Measurements from ENCODE around the gene TRIM24.

Gene TRIM24

DNA sequence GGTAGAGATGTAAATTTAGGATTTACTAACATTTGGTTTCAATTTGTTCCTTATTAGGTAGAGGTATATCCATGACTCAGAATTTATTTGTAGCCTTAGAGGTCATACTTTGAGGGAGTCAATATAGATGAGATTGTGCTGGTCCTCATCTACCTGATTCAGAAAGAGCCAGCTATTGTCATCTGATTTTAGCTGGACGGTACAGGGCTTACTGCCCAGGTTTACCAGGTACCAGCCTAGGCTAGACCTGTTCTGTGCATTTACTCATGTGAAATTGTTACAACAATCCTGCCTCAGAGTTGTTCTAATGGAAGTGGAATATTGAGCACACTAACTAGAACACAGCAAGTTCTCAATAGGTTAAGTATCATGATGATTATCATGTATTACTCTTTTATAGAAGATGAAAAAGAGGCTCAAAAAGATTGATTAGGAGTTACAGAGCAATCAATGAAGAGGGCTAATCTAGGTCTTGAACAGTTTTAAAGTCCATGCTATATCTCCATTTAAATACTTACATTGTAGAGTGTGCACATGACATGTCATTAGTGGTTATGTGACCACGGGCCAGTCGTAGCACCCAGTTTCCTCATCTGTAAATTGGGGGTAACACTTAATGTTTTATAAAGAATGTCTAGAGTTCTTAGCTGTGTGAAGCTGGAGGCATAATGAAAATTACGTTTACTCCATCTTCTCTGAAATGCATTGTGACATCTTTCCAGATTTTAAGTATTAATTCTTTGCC, 42.1 kb downstream of the TRIM24 start:
- H3K27me3 ChIP-seq (ENCODE audit: control insufficient read depth in 1 of 2, insufficient read depth in 2 of 2, low read length in 2 of 2): no peaks in the 10 kb centered on the region
- no peak overlapping the region for H3K27ac ChIP-seq (ENCODE audit: low read depth, low read length)
- no peaks in the 10 kb centered on the region for H3K36me3 ChIP-seq (ENCODE audit: insufficient read depth, low read length)
- no peaks in the 10 kb centered on the region for H3K4me1 ChIP-seq (ENCODE audit: insufficient read depth, low read length)
- no peak overlapping the region for H3K4me3 ChIP-seq (ENCODE audit: low read depth in 1 of 2, low read length in 2 of 2)
- no peak overlapping the region for H3K9ac ChIP-seq (ENCODE audit: low read length)
- no peaks in the 10 kb centered on the region for H3K9me3 ChIP-seq (ENCODE audit: low read length)

- H3K36me3 ChIP-seq (ENCODE audit: insufficient read depth, low read length): no peaks in the 10 kb centered on the region
- H3K27me3 ChIP-seq (ENCODE audit: control insufficient read depth in 1 of 2, insufficient read depth in 2 of 2, low read length in 2 of 2): no peaks in the 10 kb centered on the region
- no peak overlapping the region for H3K4me3 ChIP-seq (ENCODE audit: low read depth in 1 of 2, low read length in 2 of 2)
- H3K9ac ChIP-seq (ENCODE audit: low read length): no peak overlapping the region
- H3K27ac ChIP-seq (ENCODE audit: low read depth, low read length): no peak overlapping the region
- H3K9me3 ChIP-seq (ENCODE audit: low read length): no peaks in the 10 kb centered on the region
- no peaks in the 10 kb centered on the region for H3K4me1 ChIP-seq (ENCODE audit: insufficient read depth, low read length)
Observed at GRCh38 chr7:138505361-138505873, 45.4 kb downstream of the TRIM24 start.

GRCh38 chr7:138506764-138507163, 46.7 kb downstream of the TRIM24 start:
- Histone ChIP-seq H3K36me3 (ENCODE audit: insufficient read depth, low read length) (no peaks in the 10 kb centered on the region), H3K27ac (ENCODE audit: low read depth, low read length) (no peak overlapping the region), H3K9ac (ENCODE audit: low read length) (no peak overlapping the region), H3K27me3 (ENCODE audit: control insufficient read depth in 1 of 2, insufficient read depth in 2 of 2, low read length in 2 of 2) (no peaks in the 10 kb centered on the region), H3K9me3 (ENCODE audit: low read length) (no peaks in the 10 kb centered on the region), H3K4me1 (ENCODE audit: insufficient read depth, low read length) (no peaks in the 10 kb centered on the region), H3K4me3 (ENCODE audit: low read depth in 1 of 2, low read length in 2 of 2) (no peak overlapping the region)

DNA sequence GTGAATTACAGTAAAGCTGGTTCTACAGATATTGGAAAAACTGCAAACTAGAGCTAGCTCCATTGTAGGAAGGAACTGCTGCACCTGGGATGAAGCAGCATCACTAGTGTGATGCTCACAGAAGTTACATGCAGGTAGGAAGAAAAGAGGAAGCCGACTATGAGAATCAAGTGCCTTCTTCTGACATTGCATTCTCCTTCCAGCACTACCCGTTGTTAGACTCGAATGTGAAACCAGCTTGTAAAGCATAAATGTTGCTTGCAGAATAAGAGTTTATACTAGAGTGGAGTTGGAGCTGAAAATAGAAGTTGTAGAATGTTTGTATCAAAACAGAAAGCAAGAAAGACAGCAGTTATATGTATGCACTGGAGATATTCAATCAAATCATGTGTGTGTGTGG, 49.9 kb downstream of the TRIM24 start:
- Histone ChIP-seq H3K27ac (ENCODE audit: low read depth, low read length) (no peak overlapping the region), H3K9ac (ENCODE audit: low read length) (no peak overlapping the region), H3K36me3 (ENCODE audit: insufficient read depth, low read length) (no peaks in the 10 kb centered on the region), H3K4me3 (ENCODE audit: low read depth in 1 of 2, low read length in 2 of 2) (no peak overlapping the region), H3K4me1 (ENCODE audit: insufficient read depth, low read length) (no peaks in the 10 kb centered on the region), H3K27me3 (ENCODE audit: control insufficient read depth in 1 of 2, insufficient read depth in 2 of 2, low read length in 2 of 2) (no peaks in the 10 kb centered on the region), H3K9me3 (ENCODE audit: low read length) (no peaks in the 10 kb centered on the region)

DNA sequence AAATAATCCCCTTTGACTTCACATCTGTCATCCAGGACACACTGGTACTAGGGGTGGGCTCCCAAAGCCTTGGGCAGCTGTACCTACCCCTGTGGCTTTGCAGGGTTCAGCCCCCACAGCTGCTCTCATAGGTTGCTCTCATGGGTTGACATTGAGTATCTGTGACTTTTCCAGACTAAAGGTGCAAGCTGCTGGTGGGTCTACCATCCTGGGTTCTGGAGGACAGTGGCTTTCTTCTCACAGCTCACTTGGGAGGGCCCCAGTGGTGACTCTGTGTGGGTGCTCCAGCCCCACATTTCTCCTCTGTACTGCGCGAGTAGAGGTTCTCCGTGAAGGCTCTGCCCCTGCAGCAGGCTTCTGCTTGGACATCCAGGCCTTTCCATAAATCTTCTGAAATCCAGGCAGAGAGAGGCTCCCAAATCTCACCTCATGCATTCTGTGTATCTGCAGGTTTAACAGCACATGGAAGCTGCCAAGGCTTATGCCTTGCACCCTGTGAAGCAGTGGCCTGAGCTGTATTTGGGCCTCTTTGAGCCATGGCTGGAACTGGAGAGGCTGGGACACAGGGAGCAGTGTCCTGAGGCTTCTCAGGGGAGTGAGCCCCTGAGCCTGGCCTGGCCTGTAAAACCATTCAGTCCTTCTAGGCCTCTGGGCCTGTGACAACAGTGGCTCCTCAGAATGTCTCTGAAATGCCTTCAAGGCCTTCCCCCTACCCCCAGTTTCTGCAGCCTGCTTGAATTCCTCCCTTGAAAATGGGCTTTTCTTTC, 52.2 kb downstream of the TRIM24 start:
- H3K36me3 ChIP-seq (ENCODE audit: insufficient read depth, low read length): no peaks in the 10 kb centered on the region
- H3K4me3 ChIP-seq (ENCODE audit: low read depth in 1 of 2, low read length in 2 of 2): no peak overlapping the region
- no peaks in the 10 kb centered on the region for H3K4me1 ChIP-seq (ENCODE audit: insufficient read depth, low read length)
- H3K27me3 ChIP-seq (ENCODE audit: control insufficient read depth in 1 of 2, insufficient read depth in 2 of 2, low read length in 2 of 2): no peaks in the 10 kb centered on the region
- H3K27ac ChIP-seq (ENCODE audit: low read depth, low read length): no peak overlapping the region
- H3K9ac ChIP-seq (ENCODE audit: low read length): no peak overlapping the region
- H3K9me3 ChIP-seq (ENCODE audit: low read length): no peaks in the 10 kb centered on the region

GRCh38 chr7:138512885-138513284, 52.8 kb downstream of the TRIM24 start:
- no peaks in the 10 kb centered on the region for H3K9me3 ChIP-seq (ENCODE audit: low read length)
- H3K27ac ChIP-seq (ENCODE audit: low read depth, low read length): no peak overlapping the region
- no peaks in the 10 kb centered on the region for H3K27me3 ChIP-seq (ENCODE audit: control insufficient read depth in 1 of 2, insufficient read depth in 2 of 2, low read length in 2 of 2)
- H3K4me3 ChIP-seq (ENCODE audit: low read depth in 1 of 2, low read length in 2 of 2): no peak overlapping the region
- no peaks in the 10 kb centered on the region for H3K36me3 ChIP-seq (ENCODE audit: insufficient read depth, low read length)
- H3K4me1 ChIP-seq (ENCODE audit: insufficient read depth, low read length): no peaks in the 10 kb centered on the region
- no peak overlapping the region for H3K9ac ChIP-seq (ENCODE audit: low read length)

DNA sequence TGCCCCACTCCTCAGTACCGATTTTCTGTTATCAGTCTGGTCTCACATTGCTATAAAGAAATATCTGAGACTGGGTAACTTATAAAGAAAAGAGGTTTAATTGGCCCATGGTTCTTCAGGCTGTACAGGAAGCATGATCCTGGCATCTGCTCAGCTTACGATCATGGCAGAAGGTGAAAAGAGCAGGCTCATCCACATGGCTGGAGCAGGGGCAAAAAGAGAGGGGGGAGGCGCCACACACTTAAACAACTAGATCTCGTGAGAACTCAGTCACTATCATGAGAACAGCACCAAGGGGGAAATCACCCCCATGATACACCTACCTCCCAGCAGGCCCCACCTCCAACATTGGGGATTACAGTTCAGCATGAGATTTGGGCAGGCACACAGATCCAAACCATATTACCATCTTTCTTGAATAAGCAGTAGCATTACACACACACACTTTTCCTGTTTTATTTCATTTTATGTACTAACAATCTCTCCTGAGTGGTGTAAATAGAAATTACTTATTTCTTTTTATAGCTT, 53.3 kb downstream of the TRIM24 start:
- H3K27ac ChIP-seq (ENCODE audit: low read depth, low read length): no peak overlapping the region

DNA sequence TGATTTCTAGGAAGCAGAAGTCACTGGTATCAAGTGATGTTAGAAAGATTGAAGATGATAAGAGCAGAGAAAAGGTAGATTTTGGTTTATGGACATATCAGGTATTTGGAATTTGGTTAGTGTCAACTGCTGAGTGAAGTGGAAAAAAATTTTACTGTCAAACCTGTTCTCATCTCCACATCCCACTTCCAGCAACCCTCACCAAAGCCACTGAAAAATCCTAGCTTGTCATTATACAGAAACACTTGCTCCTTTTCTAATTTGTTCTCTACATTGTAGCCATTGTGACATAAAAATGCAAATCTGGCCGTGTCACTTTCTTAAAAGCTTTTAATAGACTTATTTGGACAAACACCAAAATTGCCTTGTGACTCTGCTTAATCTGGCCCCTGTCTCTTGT, 54.0 kb downstream of the TRIM24 start:
- H3K27ac ChIP-seq (ENCODE audit: low read depth, low read length): no peak overlapping the region
- H3K27me3 ChIP-seq (ENCODE audit: control insufficient read depth in 1 of 2, insufficient read depth in 2 of 2, low read length in 2 of 2): no peaks in the 10 kb centered on the region
- no peak overlapping the region for H3K9ac ChIP-seq (ENCODE audit: low read length)
- H3K4me1 ChIP-seq (ENCODE audit: insufficient read depth, low read length): no peaks in the 10 kb centered on the region
- no peaks in the 10 kb centered on the region for H3K9me3 ChIP-seq (ENCODE audit: low read length)
- H3K4me3 ChIP-seq (ENCODE audit: low read depth in 1 of 2, low read length in 2 of 2): no peak overlapping the region
- H3K36me3 ChIP-seq (ENCODE audit: insufficient read depth, low read length): peaks cover 1% of the 10 kb centered on the region

More for the DNA sequence above, 53.3 kb downstream of the TRIM24 start:
- H3K27me3 ChIP-seq (ENCODE audit: control insufficient read depth in 1 of 2, insufficient read depth in 2 of 2, low read length in 2 of 2): no peaks in the 10 kb centered on the region
- no peaks in the 10 kb centered on the region for H3K4me1 ChIP-seq (ENCODE audit: insufficient read depth, low read length)
- no peak overlapping the region for H3K9ac ChIP-seq (ENCODE audit: low read length)
- H3K4me3 ChIP-seq (ENCODE audit: low read depth in 1 of 2, low read length in 2 of 2): no peak overlapping the region
- H3K9me3 ChIP-seq (ENCODE audit: low read length): no peaks in the 10 kb centered on the region
- no peaks in the 10 kb centered on the region for H3K36me3 ChIP-seq (ENCODE audit: insufficient read depth, low read length)

DNA sequence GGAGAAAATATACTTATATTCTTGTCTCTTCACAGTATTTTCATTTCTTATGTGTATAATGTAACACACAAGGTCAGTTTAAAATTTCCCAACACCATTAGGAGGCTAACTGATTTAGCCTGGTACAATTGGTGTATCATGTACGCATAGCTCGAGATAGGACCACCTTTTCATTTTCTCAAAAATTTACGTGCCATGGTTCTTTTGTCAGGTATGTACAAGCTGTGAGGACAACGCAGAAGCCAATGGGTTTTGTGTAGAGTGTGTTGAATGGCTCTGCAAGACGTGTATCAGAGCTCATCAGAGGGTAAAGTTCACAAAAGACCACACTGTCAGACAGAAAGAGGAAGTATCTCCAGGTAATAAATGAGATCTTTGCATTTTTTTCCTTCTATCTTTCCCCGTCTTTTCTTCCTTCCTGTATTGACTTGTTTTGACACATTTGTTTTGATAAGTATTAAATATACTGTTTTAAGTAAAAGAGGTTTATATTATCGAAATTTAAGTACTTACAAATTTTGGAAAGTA, 55.0 kb downstream of the TRIM24 start:
- Histone ChIP-seq H3K4me1 (ENCODE audit: insufficient read depth, low read length) (no peaks in the 10 kb centered on the region), H3K9me3 (ENCODE audit: low read length) (no peaks in the 10 kb centered on the region), H3K9ac (ENCODE audit: low read length) (no peak overlapping the region), H3K4me3 (ENCODE audit: low read depth in 1 of 2, low read length in 2 of 2) (no peak overlapping the region), H3K27me3 (ENCODE audit: control insufficient read depth in 1 of 2, insufficient read depth in 2 of 2, low read length in 2 of 2) (no peaks in the 10 kb centered on the region), H3K36me3 (ENCODE audit: insufficient read depth, low read length) (peaks cover 11% of the 10 kb centered on the region), H3K27ac (ENCODE audit: low read depth, low read length) (no peak overlapping the region)

- no peaks in the 10 kb centered on the region for H3K4me1 ChIP-seq (ENCODE audit: insufficient read depth, low read length)
- H3K27me3 ChIP-seq (ENCODE audit: control insufficient read depth in 1 of 2, insufficient read depth in 2 of 2, low read length in 2 of 2): no peaks in the 10 kb centered on the region
- H3K9me3 ChIP-seq (ENCODE audit: low read length): no peaks in the 10 kb centered on the region
- H3K9ac ChIP-seq (ENCODE audit: low read length): no peak overlapping the region
- H3K4me3 ChIP-seq (ENCODE audit: low read depth in 1 of 2, low read length in 2 of 2): no peak overlapping the region
- peaks cover 12% of the 10 kb centered on the region for H3K36me3 ChIP-seq (ENCODE audit: insufficient read depth, low read length)
- H3K27ac ChIP-seq (ENCODE audit: low read depth, low read length): no peak overlapping the region
Observed at GRCh38 chr7:138519061-138519798, 59.2 kb downstream of the TRIM24 start.

DNA sequence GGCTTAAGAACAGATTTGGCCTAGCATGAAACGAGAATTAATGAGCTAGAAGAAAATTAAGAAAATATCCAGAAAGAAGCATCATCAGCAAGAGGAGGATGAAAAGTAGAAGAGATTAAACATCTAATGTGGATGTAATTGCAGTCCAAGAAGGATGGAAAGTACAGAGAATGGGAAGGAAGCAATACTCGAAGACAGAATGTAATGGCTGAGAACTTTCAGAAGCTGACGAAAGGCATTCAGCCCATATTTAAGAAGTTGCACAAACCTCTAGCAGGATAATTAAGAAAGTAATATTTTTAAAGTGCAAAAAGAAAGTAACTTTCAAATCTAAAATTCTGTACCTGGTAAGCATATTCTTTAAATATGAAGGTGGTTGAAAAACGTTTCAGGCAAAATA, 60.7 kb downstream of the TRIM24 start:
- no peaks in the 10 kb centered on the region for H3K4me1 ChIP-seq (ENCODE audit: insufficient read depth, low read length)
- H3K36me3 ChIP-seq (ENCODE audit: insufficient read depth, low read length): peaks cover 12% of the 10 kb centered on the region
- no peak overlapping the region for H3K4me3 ChIP-seq (ENCODE audit: low read depth in 1 of 2, low read length in 2 of 2)
- H3K9ac ChIP-seq (ENCODE audit: low read length): no peak overlapping the region
- no peaks in the 10 kb centered on the region for H3K9me3 ChIP-seq (ENCODE audit: low read length)
- no peaks in the 10 kb centered on the region for H3K27me3 ChIP-seq (ENCODE audit: control insufficient read depth in 1 of 2, insufficient read depth in 2 of 2, low read length in 2 of 2)
- no peak overlapping the region for H3K27ac ChIP-seq (ENCODE audit: low read depth, low read length)

Measured in muscle layer of colon (tissue), 2 donors.